HG02642 (cell line): ENCODE results near the gene EZR.
A peak's percentile ranks its signal among the peaks of the same experiment; 100 is the strongest.

ENCODE experiments used
- ATAC-seq: cut with Tn5 transposase; IDR thresholded peaks from one replicate; pipeline ENCODE4 v1.9.1; 2021; ENCODE audit warnings: mild to moderate bottlenecking; ENCODE audit not compliant: unreplicated experiment, poor library complexity

EZR gene

DNA sequence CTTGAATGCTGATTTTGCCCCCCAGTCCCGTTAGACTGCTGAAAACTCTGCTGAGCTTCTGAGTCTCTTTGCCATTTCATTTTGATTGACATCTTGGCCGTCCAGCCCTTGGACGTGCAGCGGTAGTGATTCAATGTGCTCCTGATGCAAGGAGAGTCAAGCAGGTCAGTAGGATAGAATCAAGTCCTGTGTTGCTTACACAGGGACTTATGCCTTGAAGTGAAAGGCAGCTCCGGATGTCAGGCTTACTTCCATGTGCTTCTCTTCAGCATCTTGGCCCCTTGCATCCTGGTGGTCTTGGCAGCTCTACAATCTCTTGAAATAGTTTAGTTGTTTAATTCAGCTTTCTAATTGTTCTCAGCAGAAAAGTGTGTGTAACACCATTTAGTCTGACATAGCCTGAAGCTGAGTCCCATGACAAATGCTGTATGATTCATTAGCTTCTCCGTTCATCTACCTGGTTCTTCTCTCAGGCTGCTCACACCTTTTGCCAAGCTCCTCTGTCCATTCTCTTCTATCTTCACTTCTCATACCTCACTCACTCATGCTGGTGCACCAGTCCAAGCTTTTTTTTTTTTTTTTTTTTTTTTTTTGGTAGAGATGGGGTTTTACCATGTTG lies 76.0 kb downstream of the EZR start:
- no peak for ATAC-seq

DNA sequence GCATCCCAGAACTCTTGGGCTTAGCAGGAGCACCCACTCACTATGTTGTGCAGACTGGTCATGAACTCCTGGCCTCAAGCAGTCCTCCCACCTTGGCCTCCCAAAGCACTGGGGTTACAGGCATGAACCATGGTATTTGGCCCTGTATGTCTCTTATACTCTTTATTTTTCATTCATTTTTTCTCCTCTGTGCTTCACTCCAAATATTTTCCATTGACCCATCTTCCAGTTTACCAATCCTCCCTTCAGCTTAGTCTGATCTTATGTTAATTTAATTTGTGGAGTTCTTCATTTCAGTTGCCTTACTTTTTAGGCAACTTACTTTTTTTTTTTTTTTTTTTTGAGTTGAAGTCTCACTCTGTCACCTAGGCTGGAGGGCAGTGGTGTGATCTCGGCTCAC lies 79.5 kb downstream of the EZR start:
- no peak for ATAC-seq

DNA sequence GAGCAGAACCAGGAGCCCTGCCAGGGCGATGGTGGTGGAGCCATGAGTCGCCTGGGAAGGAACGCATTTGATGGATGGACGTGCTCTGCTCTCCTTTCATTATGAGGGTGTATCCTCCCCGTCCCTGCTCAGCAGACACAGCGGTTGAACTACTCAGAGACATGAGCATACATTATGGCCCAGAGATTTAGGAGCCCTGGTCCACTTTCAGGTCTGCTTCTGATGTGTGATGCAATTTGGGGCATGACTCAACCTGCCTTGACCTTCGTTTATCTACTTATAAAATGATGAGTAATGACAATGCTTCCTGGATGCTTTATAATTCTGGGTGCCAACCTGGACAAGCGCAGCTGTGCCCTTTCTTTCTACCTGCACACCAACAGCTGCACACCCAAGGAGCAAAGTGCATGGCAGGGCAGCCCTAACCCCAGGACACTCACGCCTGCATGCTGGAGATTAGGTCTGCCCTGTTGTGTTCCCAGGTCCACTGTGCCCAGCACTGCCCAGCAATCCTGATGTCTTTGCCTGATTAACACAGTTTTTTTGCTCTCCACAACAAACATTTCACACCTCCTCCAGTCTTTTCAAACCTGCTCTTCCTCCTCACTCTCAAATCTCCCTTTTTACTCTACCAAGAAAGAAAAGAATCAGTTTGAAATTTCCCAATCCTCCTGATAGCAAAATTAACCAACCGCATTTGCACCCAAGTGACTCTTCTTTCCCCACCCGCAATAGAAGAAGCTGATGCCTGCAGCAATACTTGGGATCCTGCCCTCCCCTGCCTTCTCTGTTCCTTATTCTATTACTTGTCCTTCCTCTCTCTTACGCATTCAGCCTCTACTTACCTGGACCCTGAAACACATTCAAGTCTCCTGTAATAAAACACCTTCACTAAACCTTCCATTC lies 81.2 kb downstream of the EZR start:
- no peak for ATAC-seq

DNA sequence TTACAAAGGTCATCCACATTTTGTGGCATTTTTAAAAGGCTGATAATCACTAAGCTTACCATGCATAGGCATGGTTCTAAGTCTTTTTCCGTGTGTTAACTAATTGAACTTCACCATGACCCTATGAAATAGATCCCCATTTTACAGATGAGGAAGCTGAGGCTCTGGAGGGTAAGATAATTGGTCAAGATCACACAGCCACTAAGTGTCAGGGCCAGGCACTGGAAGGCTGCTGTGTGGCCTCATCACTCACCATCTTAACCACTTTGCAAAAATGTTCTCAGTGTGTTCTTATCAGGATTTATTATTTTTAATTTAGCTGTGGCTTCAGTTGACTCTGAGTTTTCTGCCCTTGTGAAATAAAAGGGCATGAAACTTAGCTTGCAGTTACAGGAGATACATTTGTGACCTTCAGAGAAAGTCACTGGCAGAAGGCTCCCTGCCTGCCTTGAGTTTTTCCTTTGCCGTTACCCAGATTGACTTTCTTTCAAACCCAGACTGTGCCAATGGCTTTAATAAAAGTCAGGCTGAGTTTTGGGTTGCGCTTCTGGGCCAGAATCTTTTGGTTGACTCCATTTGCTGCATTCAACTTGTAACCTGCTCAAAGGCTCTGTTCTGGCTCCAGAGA lies 82.0 kb downstream of the EZR start:
- no peak for ATAC-seq

DNA sequence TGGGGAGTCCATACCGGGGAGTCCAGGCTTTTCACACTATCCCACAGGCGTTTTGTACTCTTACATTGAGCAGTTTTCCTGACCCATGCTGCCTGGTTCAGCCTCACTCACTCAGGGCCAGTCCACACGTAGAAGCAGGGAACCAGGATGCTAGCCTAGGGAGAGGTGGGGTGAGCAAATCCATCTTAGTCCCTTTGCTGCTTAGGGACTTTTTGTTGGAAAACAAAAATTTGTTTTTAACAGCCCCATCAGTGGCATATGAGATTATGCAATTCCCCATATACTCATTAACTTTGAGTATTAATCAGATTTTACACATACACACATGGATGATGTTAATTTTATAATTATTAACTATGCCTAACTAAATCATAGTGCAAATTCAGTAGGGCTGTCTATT lies 84.2 kb downstream of the EZR start:
- ATAC-seq = no peak

DNA sequence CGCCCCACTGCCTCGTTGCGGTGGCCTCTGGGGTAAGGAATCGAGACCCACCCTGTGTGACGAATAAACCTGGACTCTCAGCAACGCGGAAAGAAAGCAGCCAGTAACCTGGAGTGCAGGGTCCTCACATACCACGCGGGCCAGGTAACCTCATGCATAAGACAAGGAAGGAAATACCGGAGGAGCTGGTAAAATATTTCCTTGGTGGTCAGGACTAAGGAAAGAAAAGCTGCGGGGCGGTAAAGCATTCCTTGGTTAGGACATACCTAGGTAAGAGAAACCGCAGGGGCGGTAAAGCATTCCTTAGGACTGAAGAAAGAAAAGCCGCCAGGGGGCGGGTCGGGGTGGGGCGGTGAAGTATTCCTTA lies 88.6 kb downstream of the EZR start:
- no peak for ATAC-seq

DNA sequence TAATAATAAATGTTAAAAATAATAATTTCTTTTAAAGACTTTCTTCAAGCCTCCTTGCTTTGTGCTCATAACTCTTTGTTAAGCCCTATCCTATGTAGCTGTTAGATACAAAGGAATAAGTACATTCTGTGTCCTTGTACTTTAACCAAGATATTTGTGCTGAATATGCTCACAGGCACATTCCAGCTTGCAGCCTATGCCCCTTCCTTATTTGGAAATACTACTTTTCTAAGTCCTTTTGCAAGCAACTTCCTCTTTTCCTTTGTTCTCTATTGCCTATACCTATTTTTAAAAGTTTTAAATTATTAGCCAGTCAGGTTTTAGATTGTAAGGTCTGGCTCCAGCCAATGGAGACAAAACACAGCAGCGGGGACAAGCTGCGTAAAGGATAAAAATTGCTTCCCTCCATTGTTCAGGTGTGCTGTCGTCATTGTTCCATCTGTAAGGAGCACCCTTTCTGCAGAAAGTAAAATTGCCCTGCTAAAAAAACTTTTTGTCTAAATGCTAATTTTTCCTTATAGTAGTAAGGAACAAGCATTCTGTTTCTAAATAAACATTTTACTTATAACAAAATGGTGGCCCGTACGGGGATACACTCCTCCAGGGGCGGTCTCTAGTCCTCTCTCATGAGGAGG lies 89.1 kb downstream of the EZR start:
- no peak for ATAC-seq

DNA sequence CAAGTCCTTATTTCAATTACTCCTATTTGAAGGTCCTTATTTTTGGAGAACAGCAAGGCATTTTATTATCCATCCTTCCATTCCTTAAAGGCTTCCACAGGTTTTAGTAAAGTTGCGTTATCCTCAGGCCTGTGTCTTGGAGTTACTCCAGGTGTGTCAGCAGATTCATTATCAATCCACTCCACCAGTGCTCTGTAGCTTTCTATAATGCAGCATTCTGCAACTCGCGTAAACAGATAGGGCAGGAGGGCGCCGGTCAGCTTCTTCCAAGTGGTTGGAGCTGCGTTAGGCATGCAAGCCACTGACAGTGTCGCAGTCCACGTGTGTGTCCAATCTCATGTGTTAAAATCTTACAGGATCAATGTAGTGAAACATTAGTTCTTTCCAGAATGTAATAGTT lies 93.5 kb downstream of the EZR start:
- no peak for ATAC-seq

DNA sequence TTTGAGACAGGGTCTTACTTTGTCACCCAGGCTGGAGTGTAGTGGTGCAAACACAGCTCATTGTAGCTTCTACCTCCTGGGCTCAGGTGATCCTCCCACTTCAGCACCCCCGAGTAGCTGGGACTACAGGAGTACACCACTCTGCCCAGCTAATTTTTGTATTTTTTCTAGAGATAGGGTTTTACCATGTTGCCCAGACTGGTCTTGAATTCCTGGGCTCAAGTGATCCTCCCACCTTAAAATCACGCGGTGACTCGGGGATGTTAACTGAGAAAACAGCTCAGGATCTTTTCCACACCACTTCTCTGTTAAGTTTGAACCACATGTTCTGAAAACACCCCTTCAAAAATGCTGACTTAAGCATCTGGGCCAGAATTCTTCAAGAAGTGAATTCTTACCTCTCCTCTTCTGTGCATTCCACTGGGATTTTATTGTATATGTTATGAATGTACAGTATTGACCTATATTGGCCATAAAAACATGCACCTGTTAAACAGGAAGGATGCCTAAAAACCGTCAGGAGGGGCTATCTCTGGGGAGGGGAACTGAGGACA lies 96.9 kb downstream of the EZR start:
- ATAC-seq = no peak

DNA sequence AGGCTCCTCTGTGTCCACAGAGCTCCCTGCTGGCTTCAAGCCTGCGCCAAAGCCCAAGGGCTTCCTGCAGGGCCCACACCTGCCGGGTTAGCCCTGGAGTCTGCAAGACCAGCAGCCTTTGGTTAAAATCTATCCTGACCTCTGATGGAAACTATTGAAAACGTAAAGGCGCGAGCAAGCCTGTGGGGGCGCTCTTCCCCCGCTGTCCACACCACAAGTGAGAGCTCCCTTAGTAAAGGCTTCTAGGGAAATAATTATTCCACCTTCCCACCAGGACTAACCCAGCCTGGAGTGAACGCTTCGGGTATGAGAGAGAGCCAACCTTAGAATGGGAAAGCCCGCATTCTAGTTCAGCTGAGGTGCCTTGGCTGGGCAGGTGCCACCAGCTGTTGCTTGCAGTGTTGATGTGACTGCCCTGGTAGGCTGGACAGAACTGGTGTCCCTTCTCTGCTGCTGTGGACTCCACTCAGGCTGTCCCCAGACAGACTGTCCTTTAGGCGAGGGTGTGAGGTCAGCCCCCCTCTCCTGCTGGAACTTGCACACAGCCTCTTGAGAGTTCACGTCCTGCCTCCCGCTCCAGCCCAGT lies 100.6 kb downstream of the EZR start:
- ATAC-seq = no peak

DNA sequence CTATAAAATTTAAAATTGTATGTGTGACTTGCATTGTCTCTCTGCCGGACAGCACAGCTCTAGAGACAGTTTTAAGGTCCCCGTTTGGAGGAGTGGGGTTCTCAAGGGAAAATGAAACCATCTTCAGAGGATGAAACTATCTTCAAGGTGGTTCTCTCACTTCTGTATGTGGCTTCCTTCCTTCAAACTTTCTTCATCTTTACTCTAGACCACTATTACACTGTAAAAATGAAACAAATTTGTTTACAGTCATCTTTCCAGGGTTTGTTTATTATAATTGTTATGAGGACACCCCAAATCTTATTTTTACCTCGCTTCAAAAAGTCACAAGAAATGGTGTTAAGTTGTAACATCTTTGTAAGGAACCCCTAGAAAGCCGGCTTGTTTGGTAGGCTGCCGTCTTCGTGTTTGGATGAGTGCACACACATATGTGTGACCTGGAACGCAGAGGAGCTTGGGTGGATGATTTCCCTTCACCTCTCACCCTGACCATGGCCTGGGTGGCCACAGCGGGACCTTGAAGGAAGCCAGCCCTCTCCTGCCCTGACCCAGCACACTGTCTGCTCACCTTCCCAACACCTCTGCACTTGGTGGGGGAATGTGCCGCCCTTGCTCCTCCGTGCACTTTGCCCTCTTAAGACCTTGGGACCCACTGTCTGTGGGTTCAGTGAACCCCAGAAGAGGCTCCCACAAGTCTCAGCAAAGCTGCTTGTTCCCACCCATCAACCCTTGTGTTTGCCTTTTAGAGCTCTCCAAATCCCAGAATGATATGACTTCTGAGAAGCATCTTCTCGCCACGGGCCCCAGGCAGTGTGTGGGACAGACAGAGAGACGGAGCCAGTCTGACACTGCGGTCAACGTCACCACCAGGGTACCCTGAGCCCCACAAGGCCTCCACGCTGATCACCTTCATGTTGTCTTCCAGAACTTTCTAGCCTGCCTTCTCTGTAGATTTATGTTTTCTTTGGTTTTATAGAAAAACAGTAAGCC lies 101.5 kb downstream of the EZR start:
- ATAC-seq = peak; percentile 59
